HG03342 (cell line): Measurements from ENCODE around the gene SOX10.
"Not testable (repeated sequence)": the region's sequence is repeated elsewhere in the genome, so short reads cannot be mapped to it uniquely, and the experiment has no call there.

Source experiments
- ATAC-seq: cut with Tn5 transposase; IDR thresholded peaks from one replicate; pipeline ENCODE4 v1.9.1; 2021; ENCODE audit warnings: mild to moderate bottlenecking, moderate library complexity; ENCODE audit not compliant: unreplicated experiment

The SOX10 gene

GRCh38 chr22:37967637-37968451 lies 16.5 kb downstream of the SOX10 start:
- no peak for ATAC-seq

GRCh38 chr22:37967147-37967546 lies 17.2 kb downstream of the SOX10 start:
- ATAC-seq, result no peak

DNA sequence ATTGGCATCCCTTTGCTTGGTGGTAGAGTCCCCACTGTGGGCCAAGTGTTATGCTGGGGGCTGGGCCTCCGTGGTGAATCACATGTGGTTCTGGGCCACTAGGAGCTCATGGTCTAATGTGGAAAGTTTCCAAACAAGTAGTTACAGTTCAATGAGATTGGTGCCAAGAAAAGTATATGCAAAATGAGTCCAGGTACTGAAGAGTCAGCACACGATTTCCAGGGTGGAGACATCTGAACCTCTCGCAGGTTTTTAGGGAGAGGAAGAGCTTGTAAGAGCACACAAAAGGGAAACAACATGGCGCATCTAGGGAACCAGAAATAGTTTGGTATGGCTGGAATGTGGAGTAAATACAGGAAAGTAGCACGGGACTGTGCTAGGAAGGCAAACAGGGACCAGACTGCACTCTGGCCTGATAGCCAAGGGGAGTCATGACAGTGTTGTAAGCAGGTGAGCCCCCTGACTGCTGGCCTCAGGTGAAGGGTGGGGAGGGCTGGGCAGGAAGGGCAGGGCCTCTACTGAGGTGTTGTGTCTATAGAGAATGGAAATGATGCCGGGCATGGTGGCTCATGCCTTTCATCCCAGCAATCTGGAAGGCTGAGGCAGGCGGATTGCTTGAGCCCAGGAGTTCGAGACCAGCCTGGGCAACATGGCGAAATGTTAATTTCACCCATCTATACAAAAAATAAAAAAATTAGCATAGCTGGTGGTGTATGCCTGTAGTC lies 18.3 kb downstream of the SOX10 start:
- ATAC-seq, result no peak

- ATAC-seq, result no peak
Measured at GRCh38 chr22:37961062-37961461, 23.3 kb downstream of the SOX10 start.

DNA sequence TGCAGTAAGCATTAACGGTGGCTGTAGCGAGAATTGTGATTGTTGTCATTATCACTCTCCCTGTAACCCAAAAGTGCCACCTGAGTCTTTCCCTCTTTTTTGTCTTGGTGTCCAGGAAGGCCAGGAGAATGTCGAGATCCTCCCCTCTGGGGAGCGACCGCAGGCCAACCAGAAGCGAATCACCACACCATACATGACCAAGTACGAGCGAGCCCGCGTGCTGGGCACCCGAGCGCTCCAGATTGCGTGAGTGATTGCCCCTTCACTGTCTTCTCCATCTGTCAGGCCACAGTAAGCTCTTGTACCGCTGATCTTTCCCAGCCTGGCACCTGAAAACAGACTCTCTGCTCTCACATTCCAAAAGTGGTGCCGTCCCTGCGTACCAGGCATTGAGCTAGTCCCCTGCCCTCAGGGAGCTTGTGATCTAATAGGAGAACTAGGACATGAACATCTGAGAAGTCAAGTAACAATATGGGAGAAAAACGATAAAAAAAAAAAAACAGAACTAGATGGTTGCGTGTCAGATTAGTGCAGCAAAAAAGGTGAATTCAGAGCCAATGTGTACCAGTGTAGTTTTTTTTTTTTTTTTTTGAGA lies 25.0 kb downstream of the SOX10 start:
- ATAC-seq, result no peak

- no peak for ATAC-seq
Measured at GRCh38 chr22:37957232-37957631, 27.1 kb downstream of the SOX10 start.

DNA sequence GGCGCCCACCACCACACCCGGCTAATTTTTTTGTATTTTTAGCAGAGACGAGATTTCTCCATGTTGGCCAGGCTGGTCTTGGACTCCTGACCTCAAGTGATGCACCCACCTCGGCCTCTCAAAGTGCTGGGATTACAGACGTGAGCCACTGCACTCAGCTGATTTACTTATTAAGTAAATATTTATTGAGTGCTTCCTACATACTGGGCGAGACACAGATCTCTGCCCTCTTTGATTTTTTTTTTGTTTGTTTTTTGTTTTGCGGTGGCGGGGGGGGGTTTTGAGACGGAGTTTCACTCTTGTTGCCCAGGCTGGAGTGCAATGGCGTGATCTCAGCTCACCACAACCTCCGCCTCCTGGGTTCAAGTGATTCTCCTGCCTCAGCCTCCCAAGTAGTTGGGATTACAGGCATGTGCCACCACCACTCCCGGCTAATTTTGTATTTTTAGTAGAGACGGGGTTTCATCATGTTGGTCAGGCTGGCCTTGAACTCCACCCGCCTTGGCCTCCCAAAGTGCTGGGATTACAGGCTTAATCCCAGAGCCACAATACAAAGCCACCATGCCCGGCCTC lies 28.4 kb downstream of the SOX10 start:
- not testable (repeated sequence) for ATAC-seq

DNA sequence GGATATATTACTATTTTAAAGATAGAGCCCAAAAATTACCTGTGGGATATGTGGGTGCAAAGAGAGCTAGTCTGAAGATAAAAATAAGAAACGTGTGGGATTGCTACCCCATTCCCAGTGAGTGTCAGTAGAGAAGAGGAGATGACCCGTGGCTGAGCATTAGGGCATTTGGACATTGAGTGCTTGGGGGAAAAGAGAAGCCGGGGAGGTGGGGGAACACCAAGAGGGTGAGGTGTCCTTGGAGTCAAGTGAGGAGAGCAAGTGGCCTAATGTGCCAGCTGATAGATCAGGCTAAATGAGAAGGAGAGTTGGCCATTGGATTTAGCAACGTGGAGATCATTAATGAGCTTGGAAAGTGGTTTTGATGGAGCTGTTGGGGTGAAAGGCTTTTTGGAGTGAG lies 29.7 kb downstream of the SOX10 start:
- ATAC-seq, result no peak

- ATAC-seq, result peak; percentile 80
Measured at GRCh38 chr22:37953437-37954179, 30.7 kb downstream of the SOX10 start, which contains the start of the genes C22orf23 and POLR2F. C22orf23 (minus strand) TSS chr22:37953601; CDS start chr22:37953149, 452 bp downstream. POLR2F (plus strand) TSS chr22:37953699; CDS start chr22:37953788, 89 bp downstream.

DNA sequence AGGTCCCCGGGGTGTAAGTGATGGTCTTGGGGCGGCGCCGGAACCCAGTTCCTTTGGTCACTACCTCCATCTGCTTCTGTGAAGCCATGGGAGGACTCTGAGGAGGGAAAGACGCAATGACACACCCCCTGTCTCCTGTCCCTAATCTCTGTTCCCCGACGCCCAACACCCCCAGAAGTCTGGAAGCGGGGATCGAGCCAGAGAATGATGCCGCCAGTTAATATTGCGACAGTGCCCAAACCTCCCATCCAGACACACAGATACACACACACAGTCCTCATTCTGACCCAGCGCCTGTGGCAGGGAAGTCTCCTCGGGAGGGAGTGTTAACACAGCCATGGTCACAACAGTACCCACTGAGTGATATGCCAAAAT lies 31.3 kb downstream of the SOX10 start:
- no peak for ATAC-seq

- ATAC-seq, result not testable (repeated sequence)
Measured at GRCh38 chr22:37952629-37953028, 31.7 kb downstream of the SOX10 start.

- no peak for ATAC-seq
Measured at GRCh38 chr22:37951305-37951704, 33.0 kb downstream of the SOX10 start.

GRCh38 chr22:37947142-37947795 lies 37.1 kb downstream of the SOX10 start:
- not testable (repeated sequence) for ATAC-seq

DNA sequence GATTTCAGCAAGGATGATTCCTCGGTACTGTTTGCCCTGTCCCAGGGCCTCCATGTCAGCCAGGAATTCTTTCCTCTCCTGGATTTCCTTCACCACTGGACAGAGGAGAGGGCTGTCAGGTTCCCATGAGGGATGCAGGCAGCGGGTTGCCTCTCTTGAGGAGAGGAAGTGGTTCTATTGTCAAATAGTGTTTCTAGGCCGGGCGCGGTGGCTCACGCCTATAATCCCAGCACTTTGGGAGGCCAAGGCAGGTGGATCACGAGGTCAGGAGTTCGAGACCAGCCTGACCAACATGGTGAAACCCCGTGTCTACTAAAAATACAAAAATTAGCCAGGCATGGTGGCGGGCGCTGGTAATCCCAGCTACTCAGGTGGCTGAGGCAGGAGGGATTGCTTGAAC lies 39.9 kb downstream of the SOX10 start:
- ATAC-seq, result not testable (repeated sequence)

DNA sequence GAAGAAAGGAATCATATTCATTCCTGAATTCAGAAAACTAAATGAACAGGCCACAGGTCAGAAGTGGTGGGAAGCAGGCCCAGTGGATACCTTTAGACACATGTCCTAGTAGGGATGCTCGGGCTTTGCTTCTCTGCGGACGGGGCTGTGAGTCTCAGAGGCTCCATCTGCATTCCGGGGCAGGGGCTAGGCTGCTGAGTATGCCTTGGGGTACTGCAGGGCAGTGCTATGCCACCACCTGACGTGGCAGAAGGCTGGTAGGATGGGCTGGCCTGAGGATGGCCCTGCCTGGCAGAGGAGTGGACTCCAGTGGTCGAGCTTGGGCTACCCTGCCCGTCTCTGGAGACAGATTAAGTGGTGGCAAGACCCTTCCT lies 40.5 kb downstream of the SOX10 start:
- no peak for ATAC-seq

GRCh38 chr22:37943136-37943824 lies 41.1 kb downstream of the SOX10 start:
- no peak for ATAC-seq

DNA sequence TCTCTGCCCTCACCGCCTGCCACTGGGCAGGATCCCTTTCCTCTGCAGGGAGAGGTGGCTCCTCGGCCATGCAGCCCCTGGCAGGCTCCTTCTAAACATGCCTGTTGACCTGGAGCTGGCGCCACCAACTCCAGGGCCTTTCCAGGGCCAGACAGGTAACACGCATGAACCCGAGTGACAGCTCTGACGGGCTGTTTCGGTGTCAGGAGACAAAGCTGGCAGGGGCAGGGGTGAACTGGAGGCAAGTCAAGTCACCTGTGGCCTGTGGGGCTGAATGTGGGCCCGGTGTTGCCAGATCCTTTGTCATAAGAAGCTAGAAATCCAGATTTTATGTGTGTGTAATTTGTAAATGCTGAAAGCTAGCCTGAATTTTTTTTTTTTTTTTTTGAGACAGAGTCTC lies 42.2 kb downstream of the SOX10 start:
- no peak for ATAC-seq

- ATAC-seq, result no peak
Measured at GRCh38 chr22:37940698-37941376, 43.5 kb downstream of the SOX10 start.
